Activated CD4-positive, alpha-beta T cell treated with anti-CD3 and anti-CD28 coated beads, Interleukin-2, amount 10 ng/mL, durations not matched to agents 7 days and 5 days (primary cell): ENCODE results near the gene AKNAD1. TPM values are rescaled to one million over a fixed set of nuclear protein-coding genes. Genes with fewer than 3 reads are reported as not detected.

ENCODE experiments used
- CTCF ChIA-PET: fragments of 350-600 bp; sonication (Branson Sonifier 250); formaldehyde crosslinking; loops from one replicate; lab custom pipeline; 2021; ENCODE audit warnings: antibody characterized with exemption; lab: Charles Lee
- POLR2A ChIA-PET: fragments of 350-600 bp; sonication (Branson Sonifier 250); formaldehyde crosslinking; loops from one replicate; lab custom pipeline; 2021; ENCODE audit warnings: antibody characterized with exemption; lab: Charles Lee
- DNase-seq: peaks from one replicate; pipeline ENCODE4 v3.0.0-alpha.2; 2020
- H3K27ac Mint-ChIP-seq: one replicate; pipeline ENCODE4 v1.8.0; 2021; ENCODE audit warnings: mild to moderate bottlenecking, moderate library complexity, mixed read lengths
- H3K27me3 Mint-ChIP-seq: one replicate; pipeline ENCODE4 v1.8.0; 2021; ENCODE audit warnings: mixed read lengths
- H3K36me3 Mint-ChIP-seq: one replicate; pipeline ENCODE4 v1.8.0; 2021; ENCODE audit warnings: low read depth, mixed read lengths
- H3K4me1 Mint-ChIP-seq: one replicate; pipeline ENCODE4 v1.8.0; 2021; ENCODE audit warnings: mixed read lengths
- H3K4me3 Mint-ChIP-seq: one replicate; pipeline ENCODE4 v1.8.0; 2021; ENCODE audit warnings: mild to moderate bottlenecking, moderate library complexity, mixed read lengths
- H3K9me3 Mint-ChIP-seq: one replicate; pipeline ENCODE4 v1.8.0; 2021; ENCODE audit warnings: mixed read lengths
- total RNA-seq, 2 experiments: library from RNA; stranded (reverse); gene quantifications; one replicate each; pipeline ENCODE4 v1.2.3, GENCODE V29; 2021

Gene AKNAD1
- total RNA-seq, 2 experiments from 2014 or later, result not detected

DNA sequence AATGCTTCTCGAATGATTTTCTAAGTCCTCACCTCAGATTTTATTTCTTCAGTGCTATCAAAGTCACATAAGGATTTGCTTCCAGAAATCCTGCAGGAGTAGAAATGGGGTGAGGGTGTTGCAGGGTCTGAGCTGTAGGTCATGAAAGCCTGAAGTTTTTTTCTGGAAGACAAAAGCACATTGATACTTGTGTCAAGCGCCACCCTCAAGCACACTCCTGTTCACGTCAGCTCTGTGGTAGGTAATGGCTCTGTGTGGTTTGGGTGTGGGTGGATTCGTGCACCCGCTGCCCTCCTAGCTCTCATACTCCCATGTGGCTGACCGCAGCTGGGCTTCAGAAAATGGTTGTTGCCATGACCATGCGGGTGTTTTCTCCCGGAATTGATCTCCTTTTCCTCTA is 39.9 kb downstream of the AKNAD1 start:
- ChIA-PET POLR2A (no interaction called here), CTCF (interaction anchor here (1.1 kb wide), 1 partner anchor 48 kb away, joined by 3 read pairs; no protein-coding TSS in a partner anchor)
- H3K36me3 Mint-ChIP-seq, result no peaks in the 10 kb centered on the region
- H3K9me3 Mint-ChIP-seq, result no peaks in the 10 kb centered on the region
- no peak overlapping the region for H3K4me3 Mint-ChIP-seq
- peaks cover 14% of the 10 kb centered on the region for H3K27me3 Mint-ChIP-seq
- H3K27ac Mint-ChIP-seq, result no peak overlapping the region
- H3K4me1 Mint-ChIP-seq, result no peaks in the 10 kb centered on the region
- DNase-seq, result no peak

DNA sequence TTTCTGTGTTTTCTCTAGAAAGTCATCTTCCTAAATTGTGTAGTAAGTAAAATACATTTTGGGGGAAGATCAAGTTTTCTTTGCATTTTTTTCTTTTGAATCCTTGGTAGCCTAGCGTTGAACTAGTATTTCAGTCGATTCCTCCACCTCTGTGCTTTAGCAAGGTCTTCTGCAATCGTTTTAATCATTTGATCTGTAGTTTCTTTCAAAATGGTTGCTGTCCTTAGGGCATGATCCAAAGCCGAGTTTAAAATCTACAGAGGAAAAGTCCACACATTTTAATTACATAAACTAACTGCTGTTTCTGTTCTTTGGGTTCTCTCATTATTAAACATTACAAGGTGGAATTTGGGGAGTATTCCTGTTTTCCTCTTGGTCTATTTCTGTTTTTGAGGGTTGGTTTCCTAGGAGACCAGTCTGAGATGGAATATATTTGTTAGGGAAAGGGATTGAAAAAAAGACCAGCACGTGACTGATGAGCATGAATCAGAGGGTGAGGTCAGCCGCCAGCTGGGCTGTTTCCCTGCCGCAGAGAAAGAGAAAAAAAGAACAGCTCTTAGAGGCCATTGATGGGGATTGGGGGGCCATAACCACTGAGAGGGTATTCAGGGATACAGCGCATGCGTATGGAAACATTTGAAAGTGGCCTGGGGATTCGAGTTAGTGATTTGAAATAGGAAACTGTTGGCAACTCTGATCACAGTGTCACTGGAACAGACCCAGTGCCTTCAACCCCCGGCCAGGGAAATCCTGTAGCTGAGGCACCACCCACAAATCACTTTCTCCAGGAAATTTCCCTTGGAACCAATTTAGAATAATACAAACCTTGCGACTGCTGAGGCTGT is 40.6 kb downstream of the AKNAD1 start:
- POLR2A ChIA-PET, result no interaction called here
- Mint-ChIP-seq H3K27ac (no peak overlapping the region), H3K36me3 (peaks cover 3% of the 10 kb centered on the region), H3K9me3 (no peaks in the 10 kb centered on the region), H3K4me3 (no peak overlapping the region), H3K4me1 (no peaks in the 10 kb centered on the region), H3K27me3 (peaks cover 14% of the 10 kb centered on the region)
- CTCF ChIA-PET, result no interaction called here
- no peak for DNase-seq

DNA sequence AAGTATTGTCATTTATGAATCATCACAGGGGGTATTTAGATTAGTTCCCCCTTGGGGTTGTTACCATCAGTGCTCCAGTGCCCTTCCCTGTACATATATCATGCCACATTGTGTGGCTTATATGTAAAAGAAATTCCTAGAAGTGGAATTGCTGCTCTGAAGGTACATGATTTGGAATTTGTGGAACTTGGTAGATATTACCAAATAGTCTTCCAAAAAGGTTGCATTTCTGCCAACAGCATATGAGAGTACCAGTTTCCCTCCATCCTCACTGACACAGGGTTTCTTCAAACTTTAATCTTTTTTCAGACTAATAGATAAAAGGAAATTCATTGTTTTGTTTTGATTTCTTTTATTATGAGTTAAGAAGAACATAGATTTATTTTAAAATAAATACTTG is 41.3 kb downstream of the AKNAD1 start:
- H3K27ac Mint-ChIP-seq, result no peak overlapping the region
- no peaks in the 10 kb centered on the region for H3K9me3 Mint-ChIP-seq
- no peak overlapping the region for H3K4me3 Mint-ChIP-seq
- no peaks in the 10 kb centered on the region for H3K4me1 Mint-ChIP-seq
- CTCF ChIA-PET, result no interaction called here
- POLR2A ChIA-PET, result no interaction called here
- H3K27me3 Mint-ChIP-seq, result peaks cover 14% of the 10 kb centered on the region
- DNase-seq, result no peak
- peaks cover 3% of the 10 kb centered on the region for H3K36me3 Mint-ChIP-seq

DNA sequence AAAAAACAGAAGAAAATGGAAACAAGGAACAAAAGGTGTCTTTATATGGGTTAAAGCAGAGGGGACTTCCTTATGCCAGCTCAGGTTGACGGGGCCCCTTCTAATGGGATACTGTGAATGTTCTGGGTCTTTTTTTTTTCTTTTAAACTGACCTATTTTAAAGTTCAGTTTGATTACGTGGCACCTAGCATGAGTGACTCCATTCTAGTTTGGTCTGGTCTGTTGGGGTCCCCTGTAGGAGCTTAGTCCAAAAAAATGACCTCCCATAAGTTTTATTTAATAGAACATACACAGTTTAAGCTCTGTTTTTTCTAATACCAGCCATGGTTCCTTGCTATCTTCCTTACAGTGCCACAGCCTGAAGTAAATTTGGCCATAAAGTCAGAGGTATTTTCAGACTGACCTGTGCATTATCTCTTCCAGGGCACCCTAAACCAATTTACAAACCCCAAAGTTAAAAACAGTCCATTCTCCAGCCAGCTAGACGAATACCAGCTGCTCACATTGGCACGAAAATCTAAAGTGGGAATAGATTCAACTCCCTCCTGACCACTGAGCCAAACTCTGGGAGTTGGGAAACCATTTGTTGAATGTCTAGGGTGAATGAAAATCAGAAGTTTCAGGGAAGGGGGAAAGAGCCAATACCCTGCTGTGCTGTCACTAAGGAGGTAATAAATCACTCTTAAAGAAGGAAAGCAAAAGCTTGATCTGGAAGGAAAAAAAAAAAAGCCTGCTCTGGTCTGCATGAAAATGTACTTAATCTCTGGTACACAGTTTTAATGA is 42.4 kb downstream of the AKNAD1 start:
- ChIA-PET POLR2A (no interaction called here), CTCF (interaction anchor here (0.6 to 1.0 kb wide), 2 partner anchors 24 to 84 kb away, joined by 3 to 4 read pairs; no protein-coding TSS in a partner anchor)
- no peak overlapping the region for H3K27ac Mint-ChIP-seq
- peaks cover 14% of the 10 kb centered on the region for H3K27me3 Mint-ChIP-seq
- no peaks in the 10 kb centered on the region for H3K9me3 Mint-ChIP-seq
- no peak overlapping the region for H3K4me3 Mint-ChIP-seq
- no peaks in the 10 kb centered on the region for H3K4me1 Mint-ChIP-seq
- H3K36me3 Mint-ChIP-seq, result peaks cover 7% of the 10 kb centered on the region
- DNase-seq, result no peak

DNA sequence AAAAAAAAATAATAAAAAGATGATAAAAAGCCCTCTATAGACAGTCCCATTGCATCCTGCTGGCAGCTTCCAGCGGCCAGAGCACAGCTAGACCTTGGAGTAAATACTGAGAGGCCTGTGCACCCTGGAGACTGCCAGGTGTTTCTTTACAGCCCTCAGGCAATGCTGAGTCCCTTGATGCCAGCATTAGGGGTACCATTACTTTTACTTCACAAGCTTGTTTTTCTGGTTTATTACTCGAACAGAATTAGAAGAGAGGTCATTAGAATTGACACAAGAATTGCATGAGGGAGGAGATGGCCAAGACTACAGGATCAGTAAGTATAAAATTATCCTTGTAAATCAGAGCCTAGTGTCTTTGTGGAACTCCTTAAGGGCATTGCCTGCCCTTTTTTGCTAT is 43.6 kb downstream of the AKNAD1 start:
- ChIA-PET POLR2A (interaction anchor here (0.6 kb wide), 1 partner anchor 306 kb away, joined by 3 read pairs; no protein-coding TSS in a partner anchor), CTCF (no interaction called here)
- Mint-ChIP-seq H3K36me3 (peaks cover 13% of the 10 kb centered on the region), H3K27ac (no peak overlapping the region), H3K27me3 (peaks cover 14% of the 10 kb centered on the region), H3K4me3 (no peak overlapping the region), H3K9me3 (no peaks in the 10 kb centered on the region), H3K4me1 (no peaks in the 10 kb centered on the region)
- no peak for DNase-seq

DNA sequence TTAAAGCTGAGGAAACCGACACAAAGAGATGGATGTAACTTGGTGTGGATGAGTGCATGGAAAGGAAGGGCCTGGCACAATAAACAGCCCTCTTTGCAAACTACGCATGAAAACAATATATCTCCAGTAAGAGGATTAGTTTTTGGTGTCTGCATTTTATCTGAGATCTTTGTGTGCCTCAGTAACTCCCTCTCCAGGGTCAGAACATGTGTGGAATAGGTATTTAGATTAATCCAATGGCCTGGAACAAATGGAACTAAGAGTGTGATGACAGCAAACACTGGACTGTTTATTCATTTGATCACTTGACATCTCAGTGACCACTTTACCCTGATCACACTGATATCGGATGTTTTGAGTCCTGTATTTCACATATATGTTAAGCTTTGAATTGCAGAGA is 45.3 kb downstream of the AKNAD1 start:
- H3K27ac Mint-ChIP-seq, result no peak overlapping the region
- H3K4me1 Mint-ChIP-seq, result no peaks in the 10 kb centered on the region
- POLR2A ChIA-PET, result no interaction called here
- DNase-seq, result no peak
- H3K4me3 Mint-ChIP-seq, result no peak overlapping the region
- no peaks in the 10 kb centered on the region for H3K9me3 Mint-ChIP-seq
- H3K27me3 Mint-ChIP-seq, result peaks cover 14% of the 10 kb centered on the region
- CTCF ChIA-PET, result no interaction called here
- peaks cover 17% of the 10 kb centered on the region for H3K36me3 Mint-ChIP-seq

DNA sequence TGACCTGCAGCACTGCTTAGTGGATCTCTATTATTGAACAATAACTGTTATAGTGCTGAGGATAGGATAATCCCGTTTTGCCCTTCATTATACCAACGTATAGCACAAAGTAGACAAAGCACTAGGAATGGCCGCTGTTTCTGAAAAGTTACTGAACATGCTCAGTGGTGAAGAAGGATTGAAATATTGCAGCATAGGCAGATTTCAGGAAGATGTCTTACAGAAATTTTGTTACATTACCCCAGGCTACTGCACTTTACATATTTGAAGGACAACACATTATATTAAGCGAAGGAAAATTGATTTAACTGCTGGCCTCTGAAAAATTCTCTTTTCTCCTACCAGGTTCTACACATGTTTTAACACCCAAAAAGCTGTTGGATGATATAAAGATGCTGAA is 48.5 kb downstream of the AKNAD1 start:
- ChIA-PET POLR2A (no interaction called here), CTCF (no interaction called here)
- no peak overlapping the region for H3K27ac Mint-ChIP-seq
- H3K4me1 Mint-ChIP-seq, result no peaks in the 10 kb centered on the region
- no peaks in the 10 kb centered on the region for H3K9me3 Mint-ChIP-seq
- DNase-seq, result no peak
- H3K4me3 Mint-ChIP-seq, result no peak overlapping the region
- no peaks in the 10 kb centered on the region for H3K27me3 Mint-ChIP-seq
- H3K36me3 Mint-ChIP-seq, result peaks cover 28% of the 10 kb centered on the region

DNA sequence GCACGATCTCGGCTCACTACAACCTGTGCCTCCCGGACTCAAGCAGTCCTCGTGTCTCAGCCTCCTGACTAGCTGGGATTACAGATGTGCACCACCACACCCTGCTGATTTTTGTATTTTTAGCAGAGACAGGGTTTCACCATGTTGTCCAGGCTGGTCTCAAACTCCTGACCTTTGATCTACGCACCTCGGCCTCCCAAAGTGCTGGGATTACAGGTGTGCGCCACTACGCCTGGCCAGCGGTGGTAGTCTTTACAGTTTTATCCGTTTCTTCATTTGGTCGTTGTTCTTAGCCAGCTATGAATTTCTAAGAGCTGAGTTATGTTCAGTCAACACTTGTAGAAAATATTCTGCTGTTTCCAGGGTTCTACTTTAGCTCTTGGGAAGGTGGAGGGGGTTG is 53.3 kb downstream of the AKNAD1 start:
- peaks cover 37% of the 10 kb centered on the region for H3K36me3 Mint-ChIP-seq
- POLR2A ChIA-PET, result no interaction called here
- no peak overlapping the region for H3K4me3 Mint-ChIP-seq
- CTCF ChIA-PET, result no interaction called here
- no peak overlapping the region for H3K27ac Mint-ChIP-seq
- no peak for DNase-seq
- H3K9me3 Mint-ChIP-seq, result no peaks in the 10 kb centered on the region
- no peaks in the 10 kb centered on the region for H3K4me1 Mint-ChIP-seq
- H3K27me3 Mint-ChIP-seq, result no peaks in the 10 kb centered on the region

DNA sequence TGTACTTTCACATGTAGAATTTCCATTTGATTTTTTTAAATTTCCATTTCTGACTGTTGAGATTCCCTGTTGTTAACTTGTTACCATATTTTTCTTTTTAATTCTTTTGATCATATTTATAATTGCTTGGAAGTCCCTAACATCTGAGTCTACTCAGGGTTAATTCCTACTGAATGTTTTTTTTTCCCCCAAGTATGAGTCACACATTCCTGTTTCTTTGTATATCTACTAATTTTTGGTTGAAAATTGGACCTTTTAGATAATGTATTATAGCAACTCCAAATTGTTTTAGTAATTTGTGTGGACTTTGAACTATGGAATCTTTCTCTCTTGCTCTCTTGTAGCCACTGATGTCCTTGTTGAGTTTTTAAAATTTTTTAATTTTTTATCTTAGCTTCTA is 55.8 kb downstream of the AKNAD1 start:
- ChIA-PET POLR2A (no interaction called here), CTCF (no interaction called here)
- H3K4me1 Mint-ChIP-seq, result no peaks in the 10 kb centered on the region
- no peak overlapping the region for H3K4me3 Mint-ChIP-seq
- DNase-seq, result no peak
- no peaks in the 10 kb centered on the region for H3K27me3 Mint-ChIP-seq
- H3K9me3 Mint-ChIP-seq, result no peaks in the 10 kb centered on the region
- H3K36me3 Mint-ChIP-seq, result peaks cover 32% of the 10 kb centered on the region
- H3K27ac Mint-ChIP-seq, result no peak overlapping the region

DNA sequence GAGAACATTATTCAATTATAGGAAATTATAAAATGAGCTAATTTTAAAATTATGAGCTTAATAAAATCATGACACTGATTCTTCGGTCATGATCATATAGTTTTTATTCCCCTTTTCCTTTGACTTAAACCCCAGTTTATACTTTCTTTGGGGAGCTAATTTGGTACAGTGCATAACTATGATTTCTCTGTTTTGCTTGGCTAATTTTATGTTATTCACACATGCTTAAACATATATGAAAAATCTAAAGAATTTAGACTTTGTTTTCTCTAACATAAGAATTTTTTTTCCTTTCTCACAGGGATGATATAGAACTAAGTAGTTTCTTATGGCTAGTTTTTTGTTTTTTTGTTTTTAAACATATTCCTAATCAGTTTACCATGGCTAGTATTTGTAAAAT is 57.9 kb downstream of the AKNAD1 start:
- Mint-ChIP-seq H3K4me1 (no peaks in the 10 kb centered on the region), H3K27ac (no peak overlapping the region), H3K36me3 (peaks cover 39% of the 10 kb centered on the region), H3K4me3 (no peak overlapping the region), H3K27me3 (no peaks in the 10 kb centered on the region), H3K9me3 (no peaks in the 10 kb centered on the region)
- ChIA-PET CTCF (no interaction called here), POLR2A (no interaction called here)
- no peak for DNase-seq

DNA sequence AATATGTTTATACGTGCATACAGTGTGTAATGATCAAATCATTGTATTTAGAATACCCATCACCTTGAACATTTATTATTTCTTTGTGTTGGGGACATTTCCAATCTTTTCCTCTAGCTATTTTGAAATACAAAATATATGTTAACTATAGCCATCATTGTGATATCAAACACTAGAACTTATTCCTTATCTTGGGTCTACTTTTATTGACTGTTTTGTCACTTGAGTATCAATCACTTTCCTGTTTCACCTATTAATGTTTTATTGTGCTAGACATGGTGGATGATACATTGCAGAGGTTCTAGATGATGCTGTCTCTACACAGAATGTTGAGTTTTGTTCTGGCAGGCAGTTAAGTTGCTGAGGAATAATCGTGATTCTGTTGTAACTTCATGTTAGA is 64.5 kb downstream of the AKNAD1 start:
- Mint-ChIP-seq H3K27ac (no peak overlapping the region), H3K36me3 (peaks cover 62% of the 10 kb centered on the region), H3K4me1 (no peaks in the 10 kb centered on the region), H3K9me3 (peaks cover 17% of the 10 kb centered on the region), H3K27me3 (no peaks in the 10 kb centered on the region), H3K4me3 (no peak overlapping the region)
- ChIA-PET CTCF (no interaction called here), POLR2A (no interaction called here)
- no peak for DNase-seq

DNA sequence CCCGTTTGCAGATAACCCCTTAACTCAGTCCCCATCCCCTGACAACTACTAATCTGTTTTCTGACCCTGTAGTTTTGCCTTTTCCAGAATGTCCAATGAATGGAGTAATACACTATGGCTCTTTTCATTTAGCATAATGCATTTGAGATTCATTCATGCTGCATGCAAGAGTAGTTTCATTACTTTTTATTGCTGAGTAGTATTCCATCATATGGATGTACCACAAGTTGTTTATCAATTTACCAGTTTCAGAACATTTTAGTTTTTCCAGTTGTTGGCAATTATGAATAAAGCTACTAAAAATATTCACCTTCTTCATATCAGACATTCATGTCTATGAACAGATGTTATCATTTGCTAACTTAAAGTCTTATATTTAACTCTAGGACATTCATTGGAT is 65.1 kb downstream of the AKNAD1 start:
- DNase-seq, result no peak
- CTCF ChIA-PET, result no interaction called here
- Mint-ChIP-seq H3K27me3 (no peaks in the 10 kb centered on the region), H3K4me1 (no peaks in the 10 kb centered on the region), H3K36me3 (peaks cover 67% of the 10 kb centered on the region), H3K4me3 (no peak overlapping the region), H3K27ac (no peak overlapping the region), H3K9me3 (peaks cover 17% of the 10 kb centered on the region)
- POLR2A ChIA-PET, result no interaction called here

DNA sequence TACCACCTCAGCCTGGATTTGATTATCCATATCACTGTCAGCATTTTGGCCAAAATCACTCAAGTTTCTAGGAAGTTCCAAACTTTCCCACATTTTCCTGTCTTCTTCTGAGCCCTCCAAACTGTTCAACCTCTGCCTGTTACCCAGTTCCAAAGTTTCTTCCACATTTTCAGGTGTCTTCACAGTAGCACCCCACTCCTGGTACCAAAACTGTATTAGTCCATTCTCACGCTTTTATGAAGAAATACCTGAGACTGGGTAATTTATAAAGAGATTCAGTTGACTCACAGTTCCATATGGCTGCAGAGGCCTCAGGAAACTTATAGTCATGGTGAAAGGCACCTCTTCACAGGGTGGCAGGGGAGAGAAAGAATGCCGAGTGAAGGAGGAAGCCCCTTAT is 71.0 kb downstream of the AKNAD1 start:
- Mint-ChIP-seq H3K9me3 (peaks cover 26% of the 10 kb centered on the region), H3K36me3 (peaks cover 79% of the 10 kb centered on the region), H3K27ac (no peak overlapping the region), H3K27me3 (no peaks in the 10 kb centered on the region), H3K4me1 (no peaks in the 10 kb centered on the region), H3K4me3 (no peak overlapping the region)
- ChIA-PET POLR2A (no interaction called here), CTCF (no interaction called here)
- no peak for DNase-seq
